GM12873 (cell line): ENCODE results near the gene HSD17B8.

ENCODE experiments used
- CTCF ChIP-seq: IDR thresholded peaks from 2 replicates; pipeline ENCODE4 v1.5.1; 2012; ENCODE audit warnings: low read depth, mild to moderate bottlenecking, moderate library complexity, low read length, control low read depth; ENCODE audit not compliant: insufficient read depth; ENCODE audit errors: missing control alignments

Gene HSD17B8

DNA sequence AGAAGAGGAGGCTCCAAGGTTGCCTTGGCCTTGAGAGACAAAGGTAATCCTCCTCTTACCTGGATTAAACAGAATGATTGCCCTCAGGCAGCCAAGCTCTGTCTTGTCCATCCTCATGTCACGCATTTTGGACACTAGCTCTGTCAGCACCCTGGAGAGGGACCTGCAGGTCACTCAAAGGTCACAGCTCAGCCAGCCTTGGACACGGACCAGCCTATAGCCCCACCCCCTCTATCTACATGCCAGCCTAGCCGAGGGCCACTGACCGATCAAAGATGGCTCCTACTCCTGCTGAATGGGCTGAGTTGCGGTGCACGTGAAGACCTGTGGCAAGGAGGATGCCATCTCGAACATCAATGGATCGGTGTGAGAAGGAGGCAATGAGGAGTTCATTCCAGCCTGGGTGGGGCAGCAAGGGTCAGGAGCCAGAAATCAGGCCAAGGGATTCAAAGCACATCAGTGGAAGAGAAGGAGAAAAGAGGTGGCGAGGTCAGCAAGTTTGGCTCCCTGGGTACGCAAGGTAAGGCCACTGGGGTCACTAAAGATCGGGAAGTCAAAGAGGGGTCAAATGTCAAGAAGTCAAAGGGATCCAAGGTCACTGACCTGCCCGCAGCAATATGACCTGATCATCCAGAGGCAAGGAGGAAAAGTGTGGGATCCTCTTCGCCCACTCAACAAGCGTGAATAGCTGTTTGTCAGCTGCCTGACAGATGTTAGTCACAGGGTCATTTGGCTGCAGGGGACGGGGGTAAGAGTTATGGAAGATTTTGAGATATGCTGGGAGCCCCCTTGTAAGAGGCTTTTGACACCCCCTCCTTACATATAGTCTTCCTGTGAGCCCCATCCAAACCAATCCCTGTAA, 8.9 kb upstream of the HSD17B8 start:
- TF ChIP-seq CTCF, result no peak

DNA sequence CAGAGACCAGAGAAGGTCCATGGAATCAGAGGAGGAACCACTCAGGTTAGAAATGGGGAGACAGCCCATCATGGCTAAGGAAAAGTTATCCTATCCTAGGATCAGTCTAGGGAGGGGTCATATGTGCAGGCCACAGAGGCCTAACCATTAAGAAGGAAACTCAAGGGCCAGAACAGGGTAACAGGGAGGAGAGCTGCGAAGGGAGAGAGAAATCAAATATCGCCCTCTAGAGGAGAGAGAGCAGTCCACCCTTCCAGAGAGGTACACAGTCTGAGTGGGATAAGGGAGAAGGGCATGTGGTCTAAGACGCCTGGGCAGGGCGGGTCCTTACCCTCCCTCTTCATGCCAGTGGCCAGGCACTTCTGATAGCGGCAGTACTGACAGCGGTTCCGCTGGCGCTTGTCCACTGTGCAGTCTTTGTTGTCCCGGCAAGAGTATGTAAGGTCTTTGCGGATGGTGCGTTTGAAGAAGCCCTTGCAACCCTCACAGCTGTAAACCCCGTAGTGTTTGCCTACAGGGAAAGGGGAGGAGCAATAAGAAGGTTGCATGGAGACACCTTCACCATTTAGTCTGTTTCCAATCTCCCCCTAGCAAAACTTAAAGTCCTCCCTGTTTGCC, 6.9 kb upstream of the HSD17B8 start:
- peak; percentile 86 for TF ChIP-seq CTCF

DNA sequence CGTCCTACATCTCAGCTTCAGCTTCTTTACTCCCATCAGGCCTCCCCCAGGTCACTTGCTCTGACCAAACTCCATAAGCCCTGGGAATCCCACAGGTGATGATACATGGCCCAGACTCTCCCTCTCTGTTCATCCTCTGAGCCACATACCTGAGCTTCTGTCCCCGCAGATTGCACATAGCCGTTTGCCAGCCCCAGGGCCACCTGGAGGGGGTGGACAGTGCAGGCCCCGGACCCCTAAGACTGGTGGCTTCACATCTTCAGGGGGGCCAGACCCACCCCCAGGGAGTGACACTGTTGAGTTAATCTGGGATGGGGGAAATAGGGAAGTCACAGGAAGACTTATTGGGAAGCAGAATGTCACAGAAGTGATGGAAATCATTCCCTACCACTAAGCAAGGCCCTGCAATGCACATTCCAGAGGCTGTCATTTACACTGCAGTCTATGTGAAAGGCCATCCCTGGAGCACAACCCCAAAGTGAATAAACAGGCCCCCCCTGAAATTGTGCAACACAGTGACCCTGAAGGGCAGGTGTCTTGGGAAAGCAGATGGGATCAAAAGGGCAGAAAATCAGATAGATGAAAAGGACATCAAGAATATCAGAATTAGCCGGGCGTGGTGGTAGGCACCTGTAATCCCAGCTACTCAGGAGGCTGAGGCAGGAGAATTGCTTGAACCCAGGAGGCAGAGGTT, 6.1 kb upstream of the HSD17B8 start:
- no peak for TF ChIP-seq CTCF

- TF ChIP-seq CTCF, result no peak
Measured at GRCh38 chr6:33198853-33199436, 5.5 kb upstream of the HSD17B8 start.

GRCh38 chr6:33199687-33200218, 4.7 kb upstream of the HSD17B8 start:
- TF ChIP-seq CTCF, result no peak

DNA sequence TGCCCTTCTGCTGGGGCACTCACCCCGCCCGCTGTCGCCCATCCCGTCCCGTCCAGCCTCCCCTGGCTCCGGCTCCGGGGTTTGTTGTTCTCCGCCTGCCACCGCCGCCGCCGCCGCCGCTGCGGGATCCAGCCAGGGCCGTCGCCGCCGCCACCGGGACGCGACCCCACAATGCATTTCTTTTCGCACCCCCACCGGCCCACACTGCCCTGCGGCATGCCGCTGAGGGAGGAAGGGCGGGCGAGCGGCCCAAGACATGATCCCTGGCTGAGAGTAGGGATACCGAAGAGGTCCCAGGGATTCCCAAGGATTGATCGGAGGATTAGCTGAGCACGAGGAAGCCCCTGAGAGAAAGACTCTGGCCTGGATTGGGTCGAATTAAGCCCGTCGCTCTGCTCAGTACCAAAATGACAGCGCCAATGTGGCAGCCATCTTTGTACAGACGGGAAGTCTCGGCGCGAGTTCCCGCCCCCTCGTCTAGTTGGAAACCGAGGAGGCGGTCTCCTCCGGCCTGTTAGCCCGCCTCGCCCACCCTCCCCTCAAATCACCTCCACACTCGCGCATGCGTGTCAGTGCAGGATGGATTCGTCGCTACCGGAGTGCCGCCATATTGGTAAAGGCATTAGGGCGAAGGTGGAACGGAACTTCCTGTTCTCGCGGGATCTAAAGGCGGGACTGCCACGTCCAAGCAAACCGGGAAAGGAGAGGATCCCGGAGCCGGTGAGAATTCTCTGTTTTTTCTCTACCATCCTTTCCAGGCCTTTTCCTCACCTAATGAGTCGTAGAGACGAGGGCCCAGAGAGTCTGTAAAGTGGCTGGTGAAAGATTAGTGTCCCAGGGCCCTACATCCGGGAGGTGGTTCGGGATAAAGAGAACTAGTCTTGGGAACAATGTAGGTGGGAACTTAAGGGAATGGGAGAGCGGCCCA, 4.0 kb upstream of the HSD17B8 start, which contains the start of the genes RXRB and SLC39A7:
RXRB (minus strand) TSS at position 447 of the 928 bp plus-strand sequence; CDS start at position 258, 189 bp downstream.
SLC39A7 (plus strand) TSS at position 649 of the 928 bp plus-strand sequence. CDS start 379 bp downstream, outside the sequence.
- no peak for TF ChIP-seq CTCF
